ENCODE measurements around the gene EXOSC3. TPM values are rescaled to one million over a fixed set of nuclear protein-coding genes. Genes with fewer than 3 reads are reported as not detected.
"Not testable (repeated sequence)": the region's sequence is repeated elsewhere in the genome, so short reads cannot be mapped to it uniquely, and the experiment has no call there.

EXOSC3 gene
- total and polyA plus RNA-seq, 10 donors, result 16.2 to 55.3 (median 41.5) TPM

DNA sequence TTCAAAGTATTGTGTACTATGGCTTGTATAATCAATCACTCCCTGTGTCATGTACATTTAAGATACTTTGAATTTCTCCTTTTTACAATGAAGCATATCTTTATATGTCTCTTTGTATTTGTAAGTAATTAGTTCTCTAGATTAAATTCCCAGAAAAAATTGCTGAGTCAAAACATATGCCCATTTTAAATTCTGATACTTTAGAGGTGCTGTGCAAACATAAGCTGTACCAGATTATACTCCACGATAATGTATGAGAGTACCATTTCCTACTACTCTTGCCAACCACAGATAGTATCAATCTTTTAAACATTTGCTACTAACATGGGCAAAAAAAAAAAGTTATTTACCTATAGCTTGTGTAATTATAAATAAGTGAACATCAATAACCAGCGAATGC is 34.0 kb upstream of the EXOSC3 start:
- peaks cover 0 to 52% (median 17%) of the 10 kb centered on the region in 6 donors for H3K36me3 ChIP-seq

DNA sequence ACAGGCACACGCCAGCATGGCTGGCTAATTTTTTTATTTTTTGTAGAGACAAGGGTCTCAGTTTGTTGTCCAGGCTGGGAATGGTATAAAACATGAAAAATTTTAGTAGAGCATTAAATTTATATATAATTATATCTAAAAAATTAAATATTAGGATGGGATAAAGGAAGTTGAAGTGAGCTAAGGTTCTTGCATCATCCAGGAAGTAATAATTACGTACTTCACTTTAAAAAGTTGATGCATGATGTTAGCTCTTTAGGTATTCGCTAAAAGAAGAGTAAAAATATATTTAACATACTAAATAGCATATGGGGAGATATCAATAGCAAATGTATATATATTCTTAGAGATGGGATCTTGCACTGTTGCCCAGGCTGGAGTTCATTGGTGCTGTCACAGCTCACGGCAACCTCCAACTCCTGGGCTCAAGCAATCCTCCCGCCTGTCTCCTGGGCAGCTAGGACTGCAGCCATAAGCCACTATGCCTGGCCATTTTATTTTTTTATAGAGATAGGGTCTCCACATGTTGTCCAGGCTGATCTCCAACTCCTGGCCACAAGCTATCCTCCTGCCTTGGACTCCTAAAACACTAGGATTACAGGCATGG is 28.0 kb upstream of the EXOSC3 start:
- Histone ChIP-seq H3K27me3 (replicated peaks in 1 of 7) (no peaks in the 10 kb centered on the region), H3K27ac (peak overlapping the region in 5 of 8 donors; percentile 0 to 79 (median 51)), H3K4me3 (no peak overlapping the region), H3K9me3 (no peaks in the 10 kb centered on the region), H3K4me1 (peaks cover 0 to 20% (median 3%) of the 10 kb centered on the region in 6 donors), H3K36me3 (peaks cover 0 to 18% (median under 1%) of the 10 kb centered on the region in 6 donors)
- TF ChIP-seq, protein P1, sequence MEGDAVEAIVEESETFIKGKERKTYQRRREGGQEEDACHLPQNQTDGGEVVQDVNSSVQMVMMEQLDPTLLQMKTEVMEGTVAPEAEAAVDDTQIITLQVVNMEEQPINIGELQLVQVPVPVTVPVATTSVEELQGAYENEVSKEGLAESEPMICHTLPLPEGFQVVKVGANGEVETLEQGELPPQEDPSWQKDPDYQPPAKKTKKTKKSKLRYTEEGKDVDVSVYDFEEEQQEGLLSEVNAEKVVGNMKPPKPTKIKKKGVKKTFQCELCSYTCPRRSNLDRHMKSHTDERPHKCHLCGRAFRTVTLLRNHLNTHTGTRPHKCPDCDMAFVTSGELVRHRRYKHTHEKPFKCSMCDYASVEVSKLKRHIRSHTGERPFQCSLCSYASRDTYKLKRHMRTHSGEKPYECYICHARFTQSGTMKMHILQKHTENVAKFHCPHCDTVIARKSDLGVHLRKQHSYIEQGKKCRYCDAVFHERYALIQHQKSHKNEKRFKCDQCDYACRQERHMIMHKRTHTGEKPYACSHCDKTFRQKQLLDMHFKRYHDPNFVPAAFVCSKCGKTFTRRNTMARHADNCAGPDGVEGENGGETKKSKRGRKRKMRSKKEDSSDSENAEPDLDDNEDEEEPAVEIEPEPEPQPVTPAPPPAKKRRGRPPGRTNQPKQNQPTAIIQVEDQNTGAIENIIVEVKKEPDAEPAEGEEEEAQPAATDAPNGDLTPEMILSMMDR (IDR thresholded peaks at IDR 0.05 in 8 of 11, conservative IDR thresholded peaks at IDR 0.05 in 3 of 11), result no peak
- TF ChIP-seq POLR2AphosphoS5 (IDR thresholded peaks at IDR 0.05), result no peak
- no peak for TF ChIP-seq POLR2A (IDR thresholded peaks at IDR 0.05)
- WGBS, 5 donors, result 70 to 82% (median 78%) methylated on average over 5 of the region's 5 CpGs
- DNase-seq, result no peak
- intact Hi-C loops (cut with DNase I; ENCODE audit: low total_unique reads), result no loop called here

More for the DNA sequence above, 34.0 kb upstream of the EXOSC3 start:
- Histone ChIP-seq H3K4me1 (no peaks in the 10 kb centered on the region), H3K9me3 (no peaks in the 10 kb centered on the region), H3K4me3 (no peak overlapping the region), H3K27me3 (replicated peaks in 1 of 7) (no peaks in the 10 kb centered on the region), H3K27ac (no peak overlapping the region)
- TF ChIP-seq, protein P1 (IDR thresholded peaks at IDR 0.05 in 8 of 11, conservative IDR thresholded peaks at IDR 0.05 in 3 of 11), result no peak
- TF ChIP-seq POLR2A (IDR thresholded peaks at IDR 0.05) (no peak), POLR2AphosphoS5 (IDR thresholded peaks at IDR 0.05) (no peak)
- intact Hi-C loops (cut with DNase I; ENCODE audit: low total_unique reads), result no loop called here
- WGBS, 5 donors, result 81 to 93% (median 87%) methylated on average over 2 of the region's 2 CpGs
- no peak for DNase-seq

DNA sequence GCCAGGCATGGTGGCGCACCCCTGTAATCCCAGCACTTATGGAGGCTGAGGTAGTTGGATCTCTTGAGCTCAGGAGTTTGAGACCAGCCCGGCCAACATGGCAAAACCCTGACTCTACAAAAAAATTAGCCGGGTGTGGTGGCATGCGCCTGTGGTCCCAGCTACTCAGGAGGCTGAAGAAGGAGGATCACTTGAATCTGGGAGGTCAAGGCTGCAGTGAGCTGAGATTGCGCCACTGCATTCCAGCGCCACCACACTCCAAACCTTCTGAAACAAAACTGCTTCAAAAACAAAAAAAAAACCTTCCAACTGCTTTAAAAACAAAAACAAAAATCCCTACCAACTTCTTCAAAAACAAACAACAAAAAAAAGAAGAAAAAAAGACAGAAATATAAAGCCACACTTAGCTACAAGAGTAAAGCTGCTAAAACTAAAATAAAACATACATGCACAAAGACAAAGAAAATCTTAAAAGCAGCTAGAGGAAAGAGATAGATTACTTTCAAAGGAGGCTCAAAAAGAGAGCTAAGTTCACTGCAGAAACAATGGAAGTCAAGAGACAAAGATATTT is 27.1 kb upstream of the EXOSC3 start:
- H3K4me3 ChIP-seq, result no peak overlapping the region
- WGBS, 5 donors, result 94 to 96% (median 95%) methylated on average over 6 of the region's 6 CpGs
- no peaks in the 10 kb centered on the region for H3K9me3 ChIP-seq
- TF ChIP-seq, protein P1 (IDR thresholded peaks at IDR 0.05 in 8 of 11, conservative IDR thresholded peaks at IDR 0.05 in 3 of 11), result no peak
- TF ChIP-seq POLR2AphosphoS5 (IDR thresholded peaks at IDR 0.05) (no peak), POLR2A (IDR thresholded peaks at IDR 0.05) (no peak)
- DNase-seq, result no peak
- H3K36me3 ChIP-seq, result peaks cover 0 to 22% (median 2%) of the 10 kb centered on the region in 6 donors
- peaks cover 0 to 23% (median 3%) of the 10 kb centered on the region in 6 donors for H3K4me1 ChIP-seq
- intact Hi-C loops (cut with DNase I; ENCODE audit: low total_unique reads), result no loop called here
- no peaks in the 10 kb centered on the region for H3K27me3 ChIP-seq (replicated peaks in 1 of 7)
- H3K27ac ChIP-seq, result peak overlapping the region in 5 of 8 donors; percentile 0 to 79 (median 51)

DNA sequence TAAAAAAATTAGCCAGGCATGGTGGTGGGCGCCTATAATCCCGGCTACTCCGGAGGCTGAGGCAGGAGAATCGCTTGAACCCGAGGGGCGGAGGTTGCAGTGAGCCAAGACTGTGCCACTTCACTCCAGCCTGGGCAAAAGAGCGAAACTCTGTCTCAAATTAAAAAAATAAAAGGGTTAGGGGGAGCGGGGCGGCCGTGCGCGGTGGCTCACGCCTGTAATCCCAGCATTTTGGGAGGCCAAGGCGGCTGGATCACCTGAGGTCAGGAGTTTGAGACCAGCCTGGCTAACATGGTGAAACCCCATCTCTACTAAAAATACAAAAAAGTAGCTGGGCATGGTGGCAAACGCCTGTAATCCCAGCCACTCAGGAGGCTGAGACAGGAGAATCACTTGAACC is 24.8 kb upstream of the EXOSC3 start:
- H3K9me3 ChIP-seq; H3K27me3 ChIP-seq (replicated peaks in 1 of 7); intact Hi-C loops (cut with DNase I; ENCODE audit: low total_unique reads); H3K4me3 ChIP-seq; DNase-seq; H3K27ac ChIP-seq: not testable (repeated sequence)
- peaks cover 0 to 45% (median 11%) of the 10 kb centered on the region in 6 donors for H3K4me1 ChIP-seq
- H3K36me3 ChIP-seq, result peaks cover 0 to 18% (median 2%) of the 10 kb centered on the region in 6 donors
- 95 to 99% (median 98%) methylated on average over 15 of the region's 15 CpGs for WGBS, 5 donors
